GM21423 (cell line): ENCODE data around the gene NFU1.

Source experiments
- ATAC-seq: cut with Tn5 transposase; IDR thresholded peaks from one replicate; pipeline ENCODE4 v1.9.1; 2021; ENCODE audit warnings: mild to moderate bottlenecking, moderate library complexity; ENCODE audit not compliant: unreplicated experiment

NFU1 gene

GRCh38 chr2:69436938-69437750 lies at the start of gene NFU1:
TSS of gene NFU1 (minus strand) at chr2:69437435. CDS start at chr2:69437422, 13 bp downstream.
- ATAC-seq: peak; percentile 94

- no peak for ATAC-seq
These were observed 46.5 kb upstream of the NFU1 start for GRCh38 chr2:69483696-69484095.

- no peak for ATAC-seq
These were observed 45.8 kb upstream of the NFU1 start for GRCh38 chr2:69483024-69483423.

- ATAC-seq: no peak
These were observed 45.2 kb upstream of the NFU1 start for GRCh38 chr2:69482471-69482870.

GRCh38 chr2:69481421-69481820 lies 44.2 kb upstream of the NFU1 start:
- ATAC-seq: no peak

GRCh38 chr2:69477627-69478026 lies 40.4 kb upstream of the NFU1 start:
- no peak for ATAC-seq

GRCh38 chr2:69474688-69475087 lies 37.5 kb upstream of the NFU1 start:
- ATAC-seq: no peak

- no peak for ATAC-seq
These were observed 34.6 kb upstream of the NFU1 start for GRCh38 chr2:69471793-69472192.

GRCh38 chr2:69470911-69471310 lies 33.7 kb upstream of the NFU1 start:
- no peak for ATAC-seq

GRCh38 chr2:69469784-69470183 lies 32.5 kb upstream of the NFU1 start:
- ATAC-seq: no peak

GRCh38 chr2:69469375-69469774 lies 32.1 kb upstream of the NFU1 start:
- ATAC-seq: no peak

- no peak for ATAC-seq
These were observed 29.5 kb upstream of the NFU1 start for GRCh38 chr2:69466728-69467127.

- no peak for ATAC-seq
These were observed 28.6 kb upstream of the NFU1 start for GRCh38 chr2:69465513-69466456.

GRCh38 chr2:69464575-69464974 lies 27.3 kb upstream of the NFU1 start:
- no peak for ATAC-seq

GRCh38 chr2:69462780-69463179 lies 25.5 kb upstream of the NFU1 start:
- ATAC-seq: no peak

- no peak for ATAC-seq
These were observed 24.2 kb upstream of the NFU1 start for GRCh38 chr2:69461404-69461803.

- no peak for ATAC-seq
These were observed 22.7 kb upstream of the NFU1 start for GRCh38 chr2:69459936-69460335.

GRCh38 chr2:69456950-69457445 lies 19.8 kb upstream of the NFU1 start:
- no peak for ATAC-seq

GRCh38 chr2:69456154-69456553 lies 18.9 kb upstream of the NFU1 start:
- no peak for ATAC-seq

GRCh38 chr2:69454976-69455375 lies 17.7 kb upstream of the NFU1 start:
- ATAC-seq: no peak

- ATAC-seq: peak; percentile 85
These were observed 16.4 kb upstream of the NFU1 start for GRCh38 chr2:69453475-69454129.
